Fibroblast of lung (primary cell): ENCODE data around the gene PTPN2.

Experiments used
- EZH2 ChIP-seq: IDR thresholded peaks from 2 replicates; pipeline ENCODE4 v1.5.1; 2012; ENCODE audit warnings: low read length, control low read depth, mild to moderate bottlenecking; ENCODE audit errors: missing control alignments
- TF ChIP-seq, protein P1 (sequence below), 2 donors: IDR thresholded peaks in 1 of 2; conservative IDR thresholded peaks in 1 of 2; 1 replicate in 1 of 2; 2 replicates in 1 of 2; pipeline ENCODE4 v1.5.1; 2011 to 2012; ENCODE audit warnings: low read length in 2 of 2, control low read depth in 1 of 2, inconsistent platforms in 1 of 2, low read depth in 1 of 2, mild to moderate bottlenecking in 1 of 2

DNA sequence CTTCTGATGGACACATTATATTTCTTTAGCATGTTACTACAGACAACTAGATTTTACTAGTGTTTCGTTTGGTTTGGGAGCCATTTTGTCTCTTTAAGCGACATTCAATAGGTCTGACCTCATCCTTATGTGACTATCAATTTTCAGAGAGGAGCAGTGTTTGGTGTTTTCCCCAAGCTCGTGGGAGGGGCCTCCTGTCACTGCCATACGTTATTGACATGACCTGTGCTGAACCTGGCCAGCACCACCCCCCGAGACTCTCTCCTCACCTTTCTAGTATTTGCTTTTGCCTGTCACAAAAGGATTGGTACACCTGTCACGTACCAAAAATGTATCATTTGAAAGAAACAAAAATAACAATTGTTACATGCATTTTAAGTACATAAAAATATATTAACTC lies 111.9 kb downstream of the PTPN2 start:
- TF ChIP-seq, protein P1, sequence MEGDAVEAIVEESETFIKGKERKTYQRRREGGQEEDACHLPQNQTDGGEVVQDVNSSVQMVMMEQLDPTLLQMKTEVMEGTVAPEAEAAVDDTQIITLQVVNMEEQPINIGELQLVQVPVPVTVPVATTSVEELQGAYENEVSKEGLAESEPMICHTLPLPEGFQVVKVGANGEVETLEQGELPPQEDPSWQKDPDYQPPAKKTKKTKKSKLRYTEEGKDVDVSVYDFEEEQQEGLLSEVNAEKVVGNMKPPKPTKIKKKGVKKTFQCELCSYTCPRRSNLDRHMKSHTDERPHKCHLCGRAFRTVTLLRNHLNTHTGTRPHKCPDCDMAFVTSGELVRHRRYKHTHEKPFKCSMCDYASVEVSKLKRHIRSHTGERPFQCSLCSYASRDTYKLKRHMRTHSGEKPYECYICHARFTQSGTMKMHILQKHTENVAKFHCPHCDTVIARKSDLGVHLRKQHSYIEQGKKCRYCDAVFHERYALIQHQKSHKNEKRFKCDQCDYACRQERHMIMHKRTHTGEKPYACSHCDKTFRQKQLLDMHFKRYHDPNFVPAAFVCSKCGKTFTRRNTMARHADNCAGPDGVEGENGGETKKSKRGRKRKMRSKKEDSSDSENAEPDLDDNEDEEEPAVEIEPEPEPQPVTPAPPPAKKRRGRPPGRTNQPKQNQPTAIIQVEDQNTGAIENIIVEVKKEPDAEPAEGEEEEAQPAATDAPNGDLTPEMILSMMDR (conservative IDR thresholded peaks at IDR 0.05 in 1 of 2, IDR thresholded peaks at IDR 0.05 in 1 of 2; ENCODE audit: low read depth in 1 of 2, low read length in 2 of 2), result no peak
- TF ChIP-seq EZH2, result no peak
